GM18526 (cell line): Measurements from ENCODE around the gene TRANK1.

ENCODE experiments used
- POLR2A ChIP-seq: IDR thresholded peaks from 3 replicates; pipeline ENCODE4 v1.6.1; 2011; ENCODE audit not compliant: insufficient read length; ENCODE audit errors: extremely low read depth

TRANK1 gene

GRCh38 chr3:36907911-36908646 is 36.8 kb downstream of the TRANK1 start:
- no peak for TF ChIP-seq POLR2A

DNA sequence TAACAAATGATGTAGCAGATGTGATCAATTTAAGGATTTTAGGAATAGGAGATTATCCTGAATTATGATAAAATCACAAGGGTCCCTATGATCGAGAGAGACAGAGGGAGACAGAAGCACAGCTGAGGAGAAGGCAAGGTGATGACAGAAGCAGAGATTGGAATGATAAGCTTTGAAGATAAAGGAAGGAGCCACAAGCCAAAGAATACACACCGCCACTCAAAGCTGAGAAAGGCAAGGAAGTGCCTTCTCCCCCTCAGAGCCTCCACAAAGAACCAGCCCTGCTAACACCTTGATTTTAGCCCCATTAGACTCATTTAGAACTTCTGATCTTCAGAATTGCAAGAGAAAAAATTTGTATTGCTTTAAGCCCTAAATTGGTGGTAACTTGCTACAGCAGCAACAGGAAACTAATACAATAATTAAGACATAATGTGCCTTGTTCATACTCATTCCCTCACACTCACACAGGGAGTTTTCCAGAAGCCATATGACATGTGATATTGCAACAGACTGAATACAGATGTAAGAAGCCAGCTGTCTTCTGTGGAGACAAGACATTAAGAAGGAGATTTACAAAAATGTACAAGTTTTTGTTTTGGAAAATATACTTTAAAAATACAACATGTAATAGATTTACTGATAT is 38.2 kb downstream of the TRANK1 start:
- TF ChIP-seq POLR2A: no peak

DNA sequence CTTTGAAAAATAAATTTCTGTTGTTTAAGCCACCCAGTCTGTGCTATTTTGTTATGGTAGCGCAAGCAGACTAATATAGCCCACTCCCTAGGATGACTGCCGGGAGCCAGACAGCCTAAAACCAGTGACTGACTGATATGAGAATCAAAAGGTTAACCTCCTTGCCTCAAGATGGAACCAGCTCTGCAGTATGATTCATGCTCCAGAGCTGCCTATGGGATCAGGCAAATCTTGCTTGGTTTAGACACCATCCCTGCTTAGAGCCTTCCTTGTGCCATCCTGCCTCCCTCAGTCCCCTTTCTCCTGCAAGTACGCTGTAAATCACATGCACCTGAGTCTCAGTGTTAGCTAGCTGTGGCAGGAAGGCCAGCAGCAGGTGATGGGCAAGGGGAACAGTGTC is 39.3 kb downstream of the TRANK1 start:
- no peak for TF ChIP-seq POLR2A

- no peak for TF ChIP-seq POLR2A
Observed at GRCh38 chr3:36904641-36905040, 40.2 kb downstream of the TRANK1 start.

GRCh38 chr3:36903119-36903882 is 41.6 kb downstream of the TRANK1 start:
- TF ChIP-seq POLR2A: no peak

DNA sequence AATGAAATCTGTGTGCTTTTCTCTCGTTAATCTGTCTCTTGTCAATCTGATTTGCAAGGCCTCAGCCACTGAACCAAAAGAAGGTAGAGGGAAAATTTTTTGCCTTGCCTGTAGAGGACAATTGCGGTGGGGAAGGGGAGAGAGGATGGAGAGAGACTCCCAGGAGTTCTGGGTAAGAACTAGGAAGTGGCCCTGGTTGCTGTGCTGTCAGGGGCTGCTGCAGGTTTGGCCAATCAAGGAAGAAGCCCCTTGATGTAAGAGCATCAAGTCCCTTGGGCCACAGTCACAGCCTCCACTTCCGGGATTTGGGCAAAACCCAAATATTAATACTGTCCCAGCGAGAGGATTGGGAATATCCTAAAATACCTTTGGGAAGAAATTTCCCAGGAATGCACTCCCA is 43.3 kb downstream of the TRANK1 start:
- TF ChIP-seq POLR2A: no peak

DNA sequence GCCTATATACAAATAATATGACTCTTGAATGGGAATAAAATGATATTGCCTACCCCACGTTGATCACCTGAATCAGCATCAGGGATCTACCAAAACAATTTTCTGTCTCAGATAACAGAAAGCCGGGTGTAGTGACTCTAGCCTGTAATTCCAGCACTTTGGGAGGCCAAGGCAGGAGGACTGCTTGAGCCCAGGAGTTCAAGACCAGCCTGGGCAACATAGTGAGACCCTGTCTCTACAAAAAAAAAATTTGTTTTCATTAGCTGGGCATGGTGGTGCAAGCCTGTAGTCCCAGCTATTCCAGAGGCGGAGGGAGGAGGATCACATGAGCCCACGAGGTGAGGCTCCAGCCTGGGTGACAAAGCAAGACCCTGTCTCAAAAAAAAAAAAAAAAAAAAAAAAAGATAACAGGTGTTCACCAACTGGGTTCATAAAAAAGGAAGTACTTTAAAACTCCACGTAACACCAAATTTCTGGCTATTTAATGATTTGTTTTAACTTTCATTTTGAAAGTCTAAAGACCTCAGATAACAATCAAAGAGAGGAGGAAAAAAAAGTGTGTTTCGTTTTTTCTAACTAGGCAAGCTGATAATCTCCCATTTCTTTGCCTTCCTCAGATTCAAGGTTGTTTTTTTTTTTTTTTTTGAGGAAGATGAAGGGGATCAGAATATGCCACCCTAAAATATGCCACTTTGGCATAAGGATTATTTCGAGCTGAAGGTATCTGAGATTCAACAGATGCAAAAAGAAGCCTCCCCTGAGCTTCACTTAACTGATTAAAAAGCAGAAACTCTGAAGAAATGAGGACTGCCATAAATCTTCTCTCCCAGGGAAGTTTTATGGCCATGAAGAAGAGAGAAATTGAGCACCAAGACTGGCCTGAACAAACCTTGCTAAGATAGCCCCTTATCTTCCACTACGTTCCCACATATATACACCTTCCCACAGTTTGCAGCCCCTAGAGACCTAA is 44.1 kb downstream of the TRANK1 start:
- no peak for TF ChIP-seq POLR2A

DNA sequence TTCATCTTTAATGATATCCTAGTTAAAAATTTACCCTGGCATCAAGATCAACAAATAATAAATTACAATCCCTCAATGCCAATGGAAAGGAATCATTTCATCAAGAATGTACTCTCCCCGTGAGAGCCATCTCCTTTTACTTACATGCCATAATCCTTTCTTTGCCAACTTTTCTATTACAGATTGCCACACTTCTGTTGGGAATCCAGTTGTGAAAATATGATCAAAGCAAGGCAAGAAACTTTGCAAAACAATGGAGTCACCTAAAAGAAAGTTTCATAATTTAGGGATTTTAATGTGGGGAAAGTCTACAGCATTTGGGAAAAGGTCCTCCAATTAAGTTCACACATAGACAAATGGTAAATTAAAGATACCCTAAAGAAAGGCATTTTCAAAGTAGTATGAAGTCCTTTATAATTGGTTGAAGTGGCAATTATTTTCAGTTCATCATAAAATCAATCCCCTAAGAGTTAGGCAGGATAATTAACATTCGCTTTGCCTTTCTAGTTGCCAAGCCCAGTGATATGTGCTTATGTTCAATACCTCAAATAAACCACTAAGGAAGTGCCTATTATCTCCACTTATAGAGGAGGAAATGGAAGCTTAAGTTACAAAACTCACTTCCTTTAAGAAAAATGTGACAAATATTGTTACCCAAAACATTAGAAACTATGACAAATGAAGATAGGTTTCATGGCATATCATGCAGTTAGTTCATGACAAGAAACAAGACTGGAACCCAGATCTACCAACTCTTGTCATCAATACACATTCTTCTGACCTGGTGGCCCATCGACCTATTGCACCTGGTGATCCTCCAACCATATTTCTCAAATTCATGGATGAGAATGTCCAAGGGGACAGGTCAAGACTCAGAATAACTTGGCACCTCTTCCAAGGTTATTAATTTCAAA is 49.1 kb downstream of the TRANK1 start:
- no peak for TF ChIP-seq POLR2A

DNA sequence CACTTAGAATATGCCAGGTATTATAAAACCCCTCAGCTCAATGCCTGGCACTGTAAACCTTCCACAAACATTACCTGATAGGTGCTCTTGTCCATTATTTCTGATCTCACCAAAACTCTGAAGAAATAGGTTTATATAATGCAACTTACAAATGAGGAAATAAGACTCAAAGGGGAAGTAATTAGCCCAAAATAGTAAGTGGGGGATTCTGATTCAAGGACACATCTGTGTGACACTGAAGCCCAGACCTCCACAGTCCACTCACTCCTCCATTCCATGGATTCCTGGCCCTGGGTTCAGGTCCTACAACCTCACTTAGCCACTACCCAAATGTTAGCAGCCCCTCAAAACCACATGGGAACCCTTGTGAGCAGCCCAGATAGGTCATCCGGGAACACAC is 49.9 kb downstream of the TRANK1 start:
- TF ChIP-seq POLR2A: no peak

DNA sequence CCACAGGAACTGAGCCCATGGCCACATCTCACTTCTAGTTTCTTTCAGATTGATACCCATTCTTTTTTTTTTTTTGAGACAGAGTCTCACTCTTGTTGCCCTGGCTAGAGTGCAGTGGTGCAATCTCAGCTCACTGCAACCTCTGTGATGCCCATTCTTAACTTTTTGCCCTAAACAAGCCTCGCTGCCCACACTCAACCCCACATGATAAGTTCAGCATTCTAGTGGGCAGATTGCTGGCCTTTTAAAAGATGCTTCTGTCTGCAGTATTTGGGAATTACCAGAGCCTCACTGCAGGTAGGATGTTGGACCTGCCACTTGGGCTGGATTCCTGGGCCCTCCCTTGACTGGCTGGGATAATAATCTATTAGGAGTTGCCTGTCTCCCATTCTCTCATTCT is 51.0 kb downstream of the TRANK1 start:
- no peak for TF ChIP-seq POLR2A

DNA sequence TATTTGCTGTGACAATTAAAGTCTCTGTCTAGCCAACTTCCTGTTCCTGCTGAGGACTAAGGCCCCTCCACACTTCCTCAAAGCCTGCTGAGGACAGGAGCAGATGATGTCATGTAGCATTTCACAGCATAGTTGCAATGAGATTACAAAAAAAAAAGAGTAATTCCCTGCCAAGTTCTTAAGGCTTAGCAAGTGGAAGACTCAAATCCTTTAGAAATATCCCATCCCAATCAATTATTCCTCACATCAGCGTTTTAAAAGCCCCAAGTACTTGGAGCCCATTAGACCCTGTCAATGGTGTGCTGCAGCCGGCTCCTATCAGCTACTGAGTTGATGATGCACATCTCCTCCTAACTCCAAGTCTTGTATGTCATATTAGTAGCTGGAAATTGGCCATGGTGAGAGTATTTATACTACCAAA is 51.7 kb downstream of the TRANK1 start:
- TF ChIP-seq POLR2A: no peak

GRCh38 chr3:36892457-36893136 is 52.3 kb downstream of the TRANK1 start:
- no peak for TF ChIP-seq POLR2A

DNA sequence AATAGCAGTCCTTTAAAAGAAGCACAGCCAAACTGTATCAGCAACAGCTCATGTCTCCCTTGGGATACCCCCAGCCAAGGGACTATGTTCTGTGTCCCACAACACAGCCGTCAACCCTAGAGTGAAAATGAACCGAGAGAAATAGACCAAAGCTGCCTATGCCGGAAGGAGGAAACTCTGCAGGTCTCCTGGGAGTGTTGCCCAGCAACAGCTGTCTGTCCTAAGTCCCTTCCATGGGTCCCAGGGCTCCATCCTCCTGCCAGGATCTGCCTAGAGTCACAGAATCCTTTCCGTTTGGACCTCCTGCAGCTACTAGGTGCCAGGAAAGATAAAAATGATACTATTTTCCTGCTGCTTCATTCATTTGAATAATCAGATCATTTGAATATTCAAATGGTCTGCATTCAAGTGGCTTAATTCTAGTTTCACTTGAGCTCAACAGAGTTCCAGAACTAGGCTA is 53.1 kb downstream of the TRANK1 start:
- TF ChIP-seq POLR2A: no peak
